GM12891 (cell line): ENCODE data around the gene TUT1.

ENCODE experiments used
- POLR2A ChIP-seq: IDR thresholded peaks from 2 replicates; pipeline ENCODE4 v1.6.1; 2011; ENCODE audit warnings: low read depth, low read length, control low read depth
- POLR2AphosphoS5 ChIP-seq: IDR thresholded peaks from 2 replicates; pipeline ENCODE4 v1.6.1; 2011; ENCODE audit warnings: low read depth, low read length, control low read depth
- POU2F2 ChIP-seq: IDR thresholded peaks from 2 replicates; pipeline ENCODE4 v1.6.1; 2011; ENCODE audit warnings: low read depth, mild to moderate bottlenecking, control low read depth, low read length, moderate library complexity
- SPI1 ChIP-seq: IDR thresholded peaks from 2 replicates; pipeline ENCODE4 v1.6.1; 2011; ENCODE audit warnings: low read depth, low read length, control low read depth
- TAF1 ChIP-seq: IDR thresholded peaks from 2 replicates; pipeline ENCODE4 v1.6.1; 2011; ENCODE audit warnings: low read depth, low read length, control low read depth

DNA sequence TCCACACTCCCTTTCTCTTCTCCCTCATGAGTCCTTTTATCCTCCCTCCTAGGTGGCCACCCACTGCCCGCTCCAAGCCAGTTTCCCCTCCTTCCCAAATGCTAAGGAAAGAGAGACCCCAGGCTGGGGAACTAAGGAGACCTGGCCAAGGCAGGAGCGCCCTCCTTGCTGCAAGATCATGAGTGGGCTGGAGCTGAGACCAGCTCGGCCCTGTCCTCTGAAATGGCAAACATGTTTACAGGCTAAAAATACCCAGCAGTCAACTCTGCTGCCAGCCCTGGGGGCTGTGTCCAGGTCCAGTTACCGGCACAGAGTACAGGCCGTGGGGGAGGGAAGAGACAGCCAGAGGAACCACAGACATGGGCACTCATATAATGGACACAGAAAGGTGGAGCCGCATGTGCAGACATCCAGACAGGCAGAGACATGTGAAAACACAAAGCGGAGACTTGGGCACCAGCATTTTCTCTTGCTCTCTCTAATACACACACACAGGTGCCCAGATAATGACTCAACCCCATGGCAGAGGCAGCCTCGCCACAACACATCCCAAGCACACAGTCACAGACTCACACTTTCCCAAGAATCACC is 43.5 kb downstream of the TUT1 start:
- no peak for TF ChIP-seq POLR2A
- TF ChIP-seq POLR2AphosphoS5, result no peak
- no peak for TF ChIP-seq SPI1
- no peak for TF ChIP-seq TAF1
- TF ChIP-seq POU2F2, result no peak
